NCI-H128 (cell line): Measurements from ENCODE around the gene CTDSPL.
"Not testable (repeated sequence)": the region's sequence is repeated elsewhere in the genome, so short reads cannot be mapped to it uniquely, and the experiment has no call there.

Experiments
- DNase-seq: peaks from one replicate; lab custom pipeline; 2025; ENCODE audit not compliant: unreplicated experiment; lab: John Stamatoyannopoulos, UW

The CTDSPL gene

GRCh38 chr3:37861620-37862041 lies at the start of gene CTDSPL:
CTDSPL (plus strand) TSS chr3:37861880; CDS start chr3:37862200, 320 bp downstream.
- DNase-seq, result no peak

GRCh38 chr3:37812499-37812896 lies 49.2 kb upstream of the CTDSPL start:
- no peak for DNase-seq

GRCh38 chr3:37813403-37813802 lies 48.3 kb upstream of the CTDSPL start:
- no peak for DNase-seq

- DNase-seq, result no peak
Measured at GRCh38 chr3:37814547-37814946, 47.1 kb upstream of the CTDSPL start.

GRCh38 chr3:37815156-37815555 lies 46.5 kb upstream of the CTDSPL start:
- DNase-seq, result not testable (repeated sequence)

GRCh38 chr3:37816271-37816670 lies 45.4 kb upstream of the CTDSPL start:
- DNase-seq, result no peak

- DNase-seq, result no peak
Measured at GRCh38 chr3:37819591-37819990, 42.1 kb upstream of the CTDSPL start.

- DNase-seq, result no peak
Measured at GRCh38 chr3:37820286-37820685, 41.4 kb upstream of the CTDSPL start.

- no peak for DNase-seq
Measured at GRCh38 chr3:37823189-37823588, 38.5 kb upstream of the CTDSPL start.

GRCh38 chr3:37824090-37824953 lies 37.4 kb upstream of the CTDSPL start:
- DNase-seq, result no peak

- DNase-seq, result no peak
Measured at GRCh38 chr3:37824954-37825328, 36.7 kb upstream of the CTDSPL start.

- DNase-seq, result no peak
Measured at GRCh38 chr3:37825744-37826400, 35.8 kb upstream of the CTDSPL start.

GRCh38 chr3:37826502-37826901 lies 35.2 kb upstream of the CTDSPL start:
- no peak for DNase-seq

- no peak for DNase-seq
Measured at GRCh38 chr3:37826933-37827332, 34.7 kb upstream of the CTDSPL start.

- DNase-seq, result no peak
Measured at GRCh38 chr3:37832480-37832879, 29.2 kb upstream of the CTDSPL start.

- no peak for DNase-seq
Measured at GRCh38 chr3:37833302-37834186, 28.1 kb upstream of the CTDSPL start.

GRCh38 chr3:37836589-37836988 lies 25.1 kb upstream of the CTDSPL start:
- no peak for DNase-seq

- DNase-seq, result no peak
Measured at GRCh38 chr3:37847689-37848088, 14.0 kb upstream of the CTDSPL start.

- no peak for DNase-seq
Measured at GRCh38 chr3:37849146-37849923, 12.3 kb upstream of the CTDSPL start.

GRCh38 chr3:37852097-37852496 lies 9.6 kb upstream of the CTDSPL start:
- no peak for DNase-seq

GRCh38 chr3:37852771-37853170 lies 8.9 kb upstream of the CTDSPL start:
- no peak for DNase-seq
